GM23338 (cell line): ENCODE data around the gene TMEM271.

Experiments
- POLR2AphosphoS5 ChIP-seq: IDR thresholded peaks from 2 replicates; pipeline ENCODE4 v1.6.1; 2016; ENCODE audit warnings: antibody characterized with exemption, low read depth
- REST ChIP-seq: IDR thresholded peaks from one replicate; pipeline ENCODE4 v1.6.1; 2018; ENCODE audit warnings: antibody characterized with exemption; ENCODE audit not compliant: unreplicated experiment
- TF ChIP-seq, protein P1 (sequence below), 2 experiments: fragments of 200-600 bp in 1 of 2; sonication (generic) in 1 of 2; conservative IDR thresholded peaks; 2 replicates each; pipeline versions ENCODE4 v1.5.1 to v1.6.1; 2016 to 2017; ENCODE audit warnings: antibody characterized with exemption in 2 of 2, low read depth in 2 of 2, mild to moderate bottlenecking in 2 of 2, moderate library complexity in 1 of 2
- TF ChIP-seq, protein P2 (sequence below): IDR thresholded peaks from 2 replicates; pipeline ENCODE4 v1.6.1; 2016; ENCODE audit warnings: antibody characterized with exemption

- TF ChIP-seq REST = no peak
- TF ChIP-seq, protein P1, sequence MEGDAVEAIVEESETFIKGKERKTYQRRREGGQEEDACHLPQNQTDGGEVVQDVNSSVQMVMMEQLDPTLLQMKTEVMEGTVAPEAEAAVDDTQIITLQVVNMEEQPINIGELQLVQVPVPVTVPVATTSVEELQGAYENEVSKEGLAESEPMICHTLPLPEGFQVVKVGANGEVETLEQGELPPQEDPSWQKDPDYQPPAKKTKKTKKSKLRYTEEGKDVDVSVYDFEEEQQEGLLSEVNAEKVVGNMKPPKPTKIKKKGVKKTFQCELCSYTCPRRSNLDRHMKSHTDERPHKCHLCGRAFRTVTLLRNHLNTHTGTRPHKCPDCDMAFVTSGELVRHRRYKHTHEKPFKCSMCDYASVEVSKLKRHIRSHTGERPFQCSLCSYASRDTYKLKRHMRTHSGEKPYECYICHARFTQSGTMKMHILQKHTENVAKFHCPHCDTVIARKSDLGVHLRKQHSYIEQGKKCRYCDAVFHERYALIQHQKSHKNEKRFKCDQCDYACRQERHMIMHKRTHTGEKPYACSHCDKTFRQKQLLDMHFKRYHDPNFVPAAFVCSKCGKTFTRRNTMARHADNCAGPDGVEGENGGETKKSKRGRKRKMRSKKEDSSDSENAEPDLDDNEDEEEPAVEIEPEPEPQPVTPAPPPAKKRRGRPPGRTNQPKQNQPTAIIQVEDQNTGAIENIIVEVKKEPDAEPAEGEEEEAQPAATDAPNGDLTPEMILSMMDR (conservative IDR thresholded peaks at IDR 0.05; ENCODE audit: low read depth in 2 of 2) = no peak
- TF ChIP-seq POLR2AphosphoS5 = no peak
- TF ChIP-seq, protein P2, sequence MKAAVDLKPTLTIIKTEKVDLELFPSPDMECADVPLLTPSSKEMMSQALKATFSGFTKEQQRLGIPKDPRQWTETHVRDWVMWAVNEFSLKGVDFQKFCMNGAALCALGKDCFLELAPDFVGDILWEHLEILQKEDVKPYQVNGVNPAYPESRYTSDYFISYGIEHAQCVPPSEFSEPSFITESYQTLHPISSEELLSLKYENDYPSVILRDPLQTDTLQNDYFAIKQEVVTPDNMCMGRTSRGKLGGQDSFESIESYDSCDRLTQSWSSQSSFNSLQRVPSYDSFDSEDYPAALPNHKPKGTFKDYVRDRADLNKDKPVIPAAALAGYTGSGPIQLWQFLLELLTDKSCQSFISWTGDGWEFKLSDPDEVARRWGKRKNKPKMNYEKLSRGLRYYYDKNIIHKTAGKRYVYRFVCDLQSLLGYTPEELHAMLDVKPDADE = no peak
Measured at GRCh38 chr4:531076-531475, 45.0 kb downstream of the TMEM271 start.
